Tibial artery (tissue), 4 donors: ENCODE measurements around the gene RBFOX1.

Source experiments
- DNase-seq, 2 donors: peaks; one replicate each; pipeline ENCODE4 v3.0.0-alpha.2; 2019
- H3K27ac ChIP-seq, 2 donors: fragments of 200-600 bp; sonication (generic) in 1 of 2; 1 replicate in 1 of 2; 2 replicates in 1 of 2; pipeline ENCODE4 v1.5.1; 2018 to 2019; ENCODE audit warnings: mild to moderate bottlenecking in 1 of 2
- H3K27me3 ChIP-seq, 2 donors: fragments of 200-600 bp; sonication (generic) in 1 of 2; one replicate each; pipeline versions ENCODE4 v1.5.1 to v1.6.0; 2016 to 2019
- H3K36me3 ChIP-seq, 3 donors: fragments of 200-600 bp; sonication (generic) in 2 of 3; one replicate each; pipeline ENCODE4 v1.5.1; 2016 to 2019; ENCODE audit warnings: mild to moderate bottlenecking in 2 of 3
- H3K4me1 ChIP-seq, 4 donors: fragments of 200-600 bp; sonication (generic) in 2 of 4; 1 replicate in 3 of 4; 2 replicates in 1 of 4; pipeline ENCODE4 v1.5.1; 2016 to 2019
- H3K4me3 ChIP-seq, 2 donors: fragments of 200-600 bp; sonication (generic) in 1 of 2; 1 replicate in 1 of 2; 2 replicates in 1 of 2; pipeline ENCODE4 v1.5.1; 2018 to 2019; ENCODE audit warnings: mild to moderate bottlenecking in 2 of 2
- H3K9me3 ChIP-seq, 3 donors: fragments of 200-600 bp; sonication (generic) in 1 of 3; one replicate each; pipeline ENCODE4 v1.5.1; 2016 to 2019
- intact Hi-C: fragments of 100-400 bp; cut with DNase I; formaldehyde crosslinking; loops from one replicate; pipeline ENCODE4 v1.15.0; 2023; ENCODE audit warnings: low total_unique reads
- TF ChIP-seq, protein P1 (sequence below), 2 experiments: fragments of 200-600 bp in 1 of 2; fragments of 450-650 bp in 1 of 2; IDR thresholded peaks; one replicate each; pipeline ENCODE4 v1.5.1; 2017 to 2019; ENCODE audit warnings: antibody characterized with exemption in 2 of 2, mild to moderate bottlenecking in 1 of 2, moderate library complexity in 1 of 2

The RBFOX1 gene

DNA sequence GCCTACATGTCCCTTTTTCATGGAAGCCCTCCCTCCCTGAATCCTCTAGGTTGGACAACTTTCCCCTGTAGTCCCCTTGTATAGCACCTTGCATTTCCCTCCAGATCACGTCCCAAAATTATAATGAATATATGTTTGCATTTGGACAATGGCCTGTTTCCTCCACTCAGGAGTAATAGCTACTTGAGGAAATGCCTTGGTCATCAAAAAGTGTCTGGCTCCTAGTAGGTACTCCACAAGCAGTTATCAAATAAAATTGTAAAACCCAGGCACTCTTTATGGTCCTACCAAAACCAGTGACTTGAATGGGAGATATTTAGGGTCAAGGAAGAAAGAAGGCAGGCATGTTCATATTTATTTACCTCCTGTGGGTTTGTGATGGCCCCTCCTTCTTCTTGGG lies 59.6 kb downstream of the RBFOX1 start:
- TF ChIP-seq, protein P1, sequence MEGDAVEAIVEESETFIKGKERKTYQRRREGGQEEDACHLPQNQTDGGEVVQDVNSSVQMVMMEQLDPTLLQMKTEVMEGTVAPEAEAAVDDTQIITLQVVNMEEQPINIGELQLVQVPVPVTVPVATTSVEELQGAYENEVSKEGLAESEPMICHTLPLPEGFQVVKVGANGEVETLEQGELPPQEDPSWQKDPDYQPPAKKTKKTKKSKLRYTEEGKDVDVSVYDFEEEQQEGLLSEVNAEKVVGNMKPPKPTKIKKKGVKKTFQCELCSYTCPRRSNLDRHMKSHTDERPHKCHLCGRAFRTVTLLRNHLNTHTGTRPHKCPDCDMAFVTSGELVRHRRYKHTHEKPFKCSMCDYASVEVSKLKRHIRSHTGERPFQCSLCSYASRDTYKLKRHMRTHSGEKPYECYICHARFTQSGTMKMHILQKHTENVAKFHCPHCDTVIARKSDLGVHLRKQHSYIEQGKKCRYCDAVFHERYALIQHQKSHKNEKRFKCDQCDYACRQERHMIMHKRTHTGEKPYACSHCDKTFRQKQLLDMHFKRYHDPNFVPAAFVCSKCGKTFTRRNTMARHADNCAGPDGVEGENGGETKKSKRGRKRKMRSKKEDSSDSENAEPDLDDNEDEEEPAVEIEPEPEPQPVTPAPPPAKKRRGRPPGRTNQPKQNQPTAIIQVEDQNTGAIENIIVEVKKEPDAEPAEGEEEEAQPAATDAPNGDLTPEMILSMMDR (IDR thresholded peaks at IDR 0.05), result no peak

DNA sequence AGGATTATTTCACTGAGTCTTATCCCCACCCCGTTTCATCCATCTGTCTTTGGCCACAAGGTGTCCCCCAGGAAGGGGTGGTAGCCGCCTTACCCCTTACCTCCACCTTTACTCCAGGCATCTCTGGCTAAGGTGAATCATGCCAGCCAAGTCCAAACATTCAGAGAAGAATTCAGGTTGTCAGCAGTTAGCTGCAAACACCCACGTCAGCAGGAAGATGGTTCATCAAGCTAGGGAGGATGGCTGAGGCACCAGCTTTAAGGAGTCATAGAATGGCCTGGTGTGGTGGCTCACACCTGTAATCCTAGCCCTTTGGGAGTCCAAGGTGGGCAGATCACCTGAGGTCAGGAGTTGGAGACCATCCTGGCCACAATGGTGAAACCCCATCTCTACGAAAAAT lies 61.0 kb downstream of the RBFOX1 start:
- TF ChIP-seq, protein P1 (IDR thresholded peaks at IDR 0.05), result no peak
- no peak overlapping the region for H3K4me3 ChIP-seq
- no peak overlapping the region for H3K27ac ChIP-seq
- no peaks in the 10 kb centered on the region for H3K4me1 ChIP-seq
- no peak for DNase-seq
- no peaks in the 10 kb centered on the region for H3K27me3 ChIP-seq
- no peaks in the 10 kb centered on the region for H3K9me3 ChIP-seq
- no peaks in the 10 kb centered on the region for H3K36me3 ChIP-seq
- intact Hi-C loops, result no loop called here

More for the DNA sequence above, 59.6 kb downstream of the RBFOX1 start:
- no peak overlapping the region for H3K27ac ChIP-seq
- no peak for DNase-seq
- intact Hi-C loops, result no loop called here
- H3K4me3 ChIP-seq, result no peak overlapping the region
- H3K27me3 ChIP-seq, result no peaks in the 10 kb centered on the region
- no peaks in the 10 kb centered on the region for H3K4me1 ChIP-seq
- H3K9me3 ChIP-seq, result no peaks in the 10 kb centered on the region
- no peaks in the 10 kb centered on the region for H3K36me3 ChIP-seq

DNA sequence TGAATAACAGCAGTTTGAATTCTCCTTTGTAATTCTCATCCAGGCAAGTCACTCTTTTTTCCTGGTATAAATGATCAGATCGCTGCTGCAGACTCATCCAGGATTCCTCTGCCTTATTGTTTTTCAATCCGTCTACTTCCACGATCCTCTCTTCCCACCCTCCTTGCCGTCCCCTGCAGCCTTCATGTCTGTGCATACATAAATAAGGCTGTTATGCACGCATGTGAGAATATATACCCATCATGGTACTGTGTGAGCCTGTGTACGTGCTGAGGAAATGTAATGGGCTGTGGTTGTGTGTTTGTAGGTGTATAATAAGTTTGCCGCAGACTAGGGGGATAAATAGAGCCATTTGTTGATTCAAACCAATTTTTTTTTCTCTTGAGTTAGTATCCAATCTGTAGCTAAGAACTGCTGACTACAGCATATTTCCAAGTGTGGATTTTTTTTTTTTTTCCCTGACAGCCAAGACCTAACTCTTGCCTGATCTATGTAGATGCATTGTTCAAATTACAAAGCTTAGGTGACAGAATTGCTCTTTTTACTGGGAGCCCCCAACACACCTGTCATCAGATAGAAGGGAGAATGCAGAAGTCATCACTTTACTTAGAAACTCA lies 62.2 kb downstream of the RBFOX1 start:
- no peaks in the 10 kb centered on the region for H3K9me3 ChIP-seq
- H3K36me3 ChIP-seq, result no peaks in the 10 kb centered on the region
- H3K27ac ChIP-seq, result no peak overlapping the region
- H3K4me3 ChIP-seq, result no peak overlapping the region
- H3K27me3 ChIP-seq, result no peaks in the 10 kb centered on the region
- no peaks in the 10 kb centered on the region for H3K4me1 ChIP-seq
- intact Hi-C loops, result no loop called here
- DNase-seq, result no peak
- TF ChIP-seq, protein P1 (IDR thresholded peaks at IDR 0.05), result no peak

DNA sequence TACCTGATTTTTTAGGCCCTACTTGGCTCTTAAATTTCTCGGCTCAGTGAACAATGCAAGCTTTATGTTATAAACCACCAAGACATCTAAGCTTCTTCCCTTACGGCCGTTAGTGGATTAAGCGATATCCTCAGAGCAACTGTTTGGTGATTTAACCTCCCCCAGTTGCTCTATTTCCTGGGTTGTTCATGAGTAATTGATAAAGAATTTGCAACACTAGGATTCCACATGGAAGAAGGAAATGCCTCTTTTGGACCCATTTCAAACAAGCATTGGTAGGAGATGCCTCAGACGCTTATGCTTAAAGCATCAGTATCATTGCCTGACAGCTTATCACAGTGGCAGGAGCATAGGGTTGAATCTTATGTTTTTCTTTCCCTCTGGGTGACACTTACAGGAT lies 65.3 kb downstream of the RBFOX1 start:
- Histone ChIP-seq H3K27ac (no peak overlapping the region), H3K27me3 (no peaks in the 10 kb centered on the region), H3K4me1 (no peaks in the 10 kb centered on the region), H3K9me3 (no peaks in the 10 kb centered on the region), H3K36me3 (no peaks in the 10 kb centered on the region), H3K4me3 (no peak overlapping the region)
- intact Hi-C loops, result no loop called here
- no peak for DNase-seq
- TF ChIP-seq, protein P1 (IDR thresholded peaks at IDR 0.05), result no peak

DNA sequence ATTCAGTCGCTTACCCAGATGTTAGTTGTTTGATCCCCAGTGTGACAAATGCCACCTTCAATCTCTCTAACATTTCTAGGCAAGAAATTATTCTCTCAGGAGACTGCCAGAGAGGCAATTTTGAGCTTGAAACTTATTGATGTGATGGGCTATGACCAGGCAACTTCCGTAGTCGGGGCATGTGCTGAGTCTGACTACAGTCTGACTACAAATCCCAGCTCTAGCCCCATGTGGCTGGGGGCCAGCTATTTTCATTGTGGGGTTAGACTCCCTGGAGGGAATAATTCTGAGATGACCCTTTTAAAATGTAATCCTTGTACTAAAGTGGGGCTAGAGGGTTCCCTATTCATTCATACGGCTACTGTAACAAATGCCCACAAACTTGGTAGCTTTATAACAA lies 65.9 kb downstream of the RBFOX1 start:
- intact Hi-C loops, result no loop called here

More for the DNA sequence above, 65.9 kb downstream of the RBFOX1 start:
- no peak overlapping the region for H3K27ac ChIP-seq
- no peaks in the 10 kb centered on the region for H3K4me1 ChIP-seq
- no peaks in the 10 kb centered on the region for H3K9me3 ChIP-seq
- H3K4me3 ChIP-seq, result no peak overlapping the region
- no peak for DNase-seq
- TF ChIP-seq, protein P1 (IDR thresholded peaks at IDR 0.05), result no peak
- no peaks in the 10 kb centered on the region for H3K36me3 ChIP-seq
- H3K27me3 ChIP-seq, result no peaks in the 10 kb centered on the region
